Activated CD4-positive, alpha-beta T cell treated with anti-CD3 and anti-CD28 coated beads for 4 hours (primary cell): ENCODE measurements around the gene P2RY13.

ENCODE experiments used
- DNase-seq, 2 donors: peaks; one replicate each; pipeline ENCODE4 v3.0.0-alpha.2; 2020

The P2RY13 gene

DNA sequence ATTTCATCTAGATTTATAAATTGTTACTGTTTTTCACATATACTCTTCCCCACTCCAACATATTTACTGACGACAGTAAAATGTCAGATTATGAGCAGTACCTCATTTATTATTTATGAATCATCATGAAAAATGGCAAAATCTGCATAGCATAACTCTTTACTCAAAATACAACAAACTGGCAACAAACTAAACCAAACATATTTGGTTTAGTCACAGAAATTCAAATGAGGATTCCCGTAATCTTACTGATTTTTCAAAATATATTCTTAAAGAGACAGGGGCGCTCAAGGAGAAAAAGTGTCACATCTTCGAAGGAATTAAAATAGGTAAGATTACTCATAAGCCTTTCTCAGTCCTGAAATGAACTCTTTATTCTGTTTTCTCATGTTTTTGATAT lies 9.7 kb downstream of the P2RY13 start:
- no peak for DNase-seq

DNA sequence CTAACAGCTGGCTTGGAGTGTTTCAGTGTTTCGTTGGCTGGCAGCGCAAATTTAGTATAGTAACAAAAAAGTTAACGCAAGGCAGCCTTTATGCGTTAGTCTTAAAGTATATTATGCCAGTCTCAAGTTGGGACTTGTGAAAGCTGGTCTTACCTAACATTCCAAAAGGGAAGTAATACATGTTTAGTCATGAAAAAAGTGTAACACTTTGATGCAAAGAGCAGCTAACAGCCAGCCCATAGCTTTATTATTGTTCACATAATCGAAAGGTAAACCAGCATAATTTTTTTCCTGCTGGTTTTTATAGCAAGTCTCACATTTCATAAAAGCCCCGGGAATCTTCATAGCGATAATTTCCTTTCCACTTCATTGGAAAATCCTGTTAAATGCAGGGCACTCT lies 10.4 kb downstream of the P2RY13 start:
- no peak for DNase-seq

DNA sequence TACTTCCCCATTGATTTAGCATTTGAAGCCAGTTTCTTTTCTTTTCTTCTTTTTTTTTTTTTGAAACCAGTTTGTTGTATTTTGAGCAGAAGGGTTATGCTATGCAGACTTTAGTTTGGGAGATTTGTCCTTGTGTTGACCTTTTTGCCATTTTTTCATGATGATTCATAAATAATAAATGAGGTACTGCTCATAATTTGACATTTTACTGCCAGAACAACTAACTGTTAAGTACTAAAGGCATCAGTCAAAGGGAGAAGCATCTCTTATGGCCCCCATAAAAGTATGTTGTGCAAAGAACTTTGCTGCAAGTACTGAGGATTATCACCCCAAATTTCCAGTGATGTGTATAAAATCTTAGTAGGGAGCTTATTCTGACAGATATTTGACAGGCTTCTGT lies 11.0 kb downstream of the P2RY13 start:
- no peak for DNase-seq

DNA sequence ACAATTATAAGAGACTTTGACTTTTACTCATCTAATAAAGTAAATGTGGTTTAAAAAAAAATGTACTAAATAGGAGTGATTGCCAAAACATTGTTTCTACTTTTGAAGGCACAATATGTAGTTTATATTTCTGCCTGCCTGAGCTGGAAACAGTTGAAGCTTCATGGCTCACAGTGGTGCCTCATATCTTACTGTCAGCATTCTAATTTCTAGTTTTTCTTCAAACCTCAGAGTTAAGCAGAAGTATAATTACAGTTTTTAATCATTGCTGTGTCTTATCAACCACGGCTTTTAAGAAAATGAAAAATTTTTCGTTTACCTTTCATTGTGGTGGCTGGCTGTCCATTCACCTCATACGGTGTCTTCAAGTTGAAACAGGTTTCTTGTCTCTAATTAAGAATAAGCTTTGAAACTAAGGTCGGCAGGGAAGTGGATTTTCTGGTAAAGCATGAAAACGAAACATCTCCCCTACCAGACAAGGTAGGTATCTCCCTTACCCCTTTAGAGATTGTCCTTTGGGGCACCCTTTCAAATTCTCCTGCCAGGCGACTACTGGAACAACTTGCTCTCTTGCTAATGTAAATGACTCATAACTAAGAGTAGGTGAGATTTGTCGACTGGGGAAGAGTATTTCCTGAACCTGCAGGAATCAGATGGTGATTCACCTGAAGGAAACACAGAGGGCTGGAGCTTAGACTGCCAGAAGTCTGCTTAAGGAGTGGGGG lies 12.9 kb downstream of the P2RY13 start, which contains the start of gene GPR87:
GPR87 (minus strand) TSS at position 554 of the 725 bp plus-strand sequence. CDS start 16,720 bp downstream, outside the sequence.
- DNase-seq: no peak

DNA sequence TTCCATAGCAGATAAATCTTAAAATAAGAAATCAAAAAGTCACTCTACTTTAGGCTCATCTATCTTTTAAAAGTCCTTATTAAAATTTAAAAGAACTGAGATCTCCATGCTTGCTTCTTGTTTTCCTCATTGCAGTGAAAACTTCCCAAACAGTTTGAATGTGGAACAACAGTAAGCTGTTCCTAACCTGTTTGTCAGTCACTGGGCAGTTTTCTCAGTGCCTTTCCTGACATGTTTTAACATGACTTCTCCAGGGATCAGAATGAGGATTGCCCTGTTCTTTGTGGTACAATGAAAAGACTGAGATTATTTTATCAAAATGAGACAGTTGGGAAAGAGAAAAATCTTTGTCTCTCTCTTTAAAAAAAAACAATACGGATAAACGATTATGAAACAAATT lies 13.5 kb downstream of the P2RY13 start:
- DNase-seq: no peak

DNA sequence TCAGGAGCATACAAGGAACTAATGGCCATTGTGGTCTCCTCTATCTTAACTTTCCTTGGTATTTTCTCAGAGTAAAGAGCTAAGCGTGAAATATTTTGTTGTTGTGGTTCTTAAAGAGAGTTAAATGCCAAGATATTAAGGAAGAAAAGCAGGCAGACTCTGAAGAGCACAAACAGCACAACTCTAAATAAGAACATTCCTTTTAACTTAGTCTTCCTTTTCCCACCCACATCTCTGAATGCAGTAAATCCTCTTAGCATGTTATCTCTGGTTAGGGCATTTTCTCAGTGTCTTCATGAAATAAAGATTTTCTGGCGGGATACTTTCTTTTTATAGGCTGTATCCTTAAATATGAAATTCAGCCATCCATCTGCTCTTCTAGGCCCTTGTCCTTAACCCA lies 14.2 kb downstream of the P2RY13 start:
- no peak for DNase-seq

DNA sequence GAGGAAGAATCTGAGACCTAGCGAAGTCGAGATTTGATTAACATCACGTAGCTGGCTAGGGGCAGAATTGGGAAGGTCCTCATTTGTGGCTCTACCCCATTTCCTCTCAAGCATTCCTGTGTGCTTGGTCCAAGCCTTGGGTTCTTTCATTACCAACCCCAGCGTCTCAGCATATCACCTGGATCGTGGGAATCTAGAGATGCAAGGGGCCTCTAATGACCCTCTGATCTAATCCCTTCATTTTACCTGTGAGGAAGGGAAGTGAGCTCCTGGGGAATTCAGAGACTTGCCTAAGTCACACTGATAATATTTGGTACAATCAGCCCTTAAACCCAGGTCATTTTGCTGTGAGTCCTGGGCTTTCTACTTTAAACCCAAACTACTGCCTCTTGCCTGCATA lies 14.8 kb downstream of the P2RY13 start:
- no peak for DNase-seq

DNA sequence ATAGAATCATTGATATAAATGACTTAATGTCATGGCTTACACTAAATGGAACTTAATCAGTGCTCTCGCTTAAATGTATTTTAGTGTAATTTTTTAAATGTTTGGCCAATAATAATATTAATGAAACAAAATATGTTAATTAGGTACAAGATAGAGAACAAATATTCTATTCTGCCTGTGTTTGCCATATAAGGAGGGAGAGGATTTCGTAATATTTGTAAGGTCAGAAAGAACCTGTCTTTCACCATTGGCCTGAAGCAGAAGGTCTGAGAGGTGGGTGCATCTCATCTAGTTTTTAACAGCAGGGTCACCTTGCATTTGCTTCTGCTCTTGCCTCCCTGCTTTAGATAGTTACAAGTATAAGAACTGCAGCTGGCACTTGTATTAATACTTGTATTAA lies 15.2 kb downstream of the P2RY13 start:
- DNase-seq: no peak

DNA sequence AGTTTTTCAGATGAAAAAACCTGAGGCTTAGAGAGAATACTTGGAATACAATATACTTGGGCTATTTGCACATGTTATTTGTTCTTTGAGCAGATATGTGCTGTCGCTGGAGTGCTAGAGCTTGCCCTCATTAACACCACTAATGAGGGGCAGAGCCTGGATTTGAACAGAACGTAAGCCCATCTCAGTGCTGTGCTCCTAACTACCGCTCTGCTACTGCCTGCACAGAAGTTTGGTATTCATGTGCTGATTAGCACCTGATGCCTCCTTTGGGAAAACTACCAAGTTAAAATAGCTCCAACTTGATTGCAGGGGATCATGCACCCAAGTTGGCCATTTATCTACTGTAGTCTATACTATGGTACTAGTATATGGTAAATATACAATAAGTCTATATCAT lies 16.4 kb downstream of the P2RY13 start:
- DNase-seq: no peak

DNA sequence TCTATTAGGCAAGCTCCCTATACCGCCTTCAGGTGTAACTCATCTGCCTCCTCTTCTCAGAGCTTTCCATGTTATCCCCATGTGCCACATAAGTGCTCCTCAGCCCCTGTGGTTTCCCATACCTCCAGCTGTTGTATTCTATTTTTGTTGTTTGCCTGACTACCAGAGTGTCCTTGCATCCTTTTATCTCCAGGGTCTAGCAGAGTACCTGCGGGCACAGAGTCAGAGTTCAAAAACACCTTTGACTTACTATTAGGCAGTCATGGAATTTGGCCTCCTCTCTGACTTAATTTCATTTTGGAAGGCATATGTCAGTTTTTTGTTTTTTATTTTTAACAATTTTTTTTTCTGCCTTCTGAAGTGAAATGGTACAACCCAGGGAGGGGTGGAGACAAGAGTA lies 19.8 kb downstream of the P2RY13 start:
- DNase-seq: no peak

DNA sequence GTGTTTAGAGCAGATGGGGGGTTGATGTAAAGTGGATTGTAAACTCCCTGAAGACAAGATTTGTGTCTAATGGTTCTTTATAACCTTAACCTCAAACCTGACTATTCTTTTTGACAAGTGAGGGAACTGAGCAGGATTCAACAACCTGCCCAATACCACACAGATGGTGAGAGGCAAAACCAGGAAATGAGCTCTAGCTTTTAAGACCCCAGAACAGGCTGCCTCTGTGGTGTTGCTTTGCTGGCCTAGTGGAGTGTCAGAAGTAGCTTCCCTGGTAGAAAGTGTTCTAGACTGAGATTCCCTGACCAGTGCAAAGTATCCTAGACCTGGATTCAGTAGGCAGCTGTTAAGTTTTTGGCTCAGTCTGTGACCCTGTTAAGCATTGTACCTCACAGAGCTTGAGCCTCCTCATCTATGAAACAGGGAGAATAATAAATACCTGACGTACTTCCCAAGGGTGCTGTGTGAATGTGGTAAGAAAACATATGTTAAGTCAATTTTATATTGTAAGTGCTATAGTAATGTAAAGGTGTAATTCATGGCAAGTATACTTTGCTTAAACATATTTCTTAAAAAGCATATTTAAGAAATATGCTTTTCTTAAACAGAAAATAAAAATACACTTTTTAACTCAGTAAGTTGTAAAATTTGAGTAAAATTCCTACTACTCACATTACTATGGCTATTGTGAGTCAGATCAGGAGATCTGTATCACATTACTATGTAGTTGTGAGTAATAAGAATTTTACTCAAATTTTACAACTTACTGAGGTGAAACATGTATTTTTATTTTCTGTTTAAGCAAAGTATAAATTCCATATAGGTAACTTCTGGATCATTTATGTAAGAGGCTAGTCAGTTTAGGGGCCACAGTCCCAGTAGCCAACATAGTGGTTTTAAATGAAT lies 21.5 kb downstream of the P2RY13 start:
- DNase-seq: no peak

DNA sequence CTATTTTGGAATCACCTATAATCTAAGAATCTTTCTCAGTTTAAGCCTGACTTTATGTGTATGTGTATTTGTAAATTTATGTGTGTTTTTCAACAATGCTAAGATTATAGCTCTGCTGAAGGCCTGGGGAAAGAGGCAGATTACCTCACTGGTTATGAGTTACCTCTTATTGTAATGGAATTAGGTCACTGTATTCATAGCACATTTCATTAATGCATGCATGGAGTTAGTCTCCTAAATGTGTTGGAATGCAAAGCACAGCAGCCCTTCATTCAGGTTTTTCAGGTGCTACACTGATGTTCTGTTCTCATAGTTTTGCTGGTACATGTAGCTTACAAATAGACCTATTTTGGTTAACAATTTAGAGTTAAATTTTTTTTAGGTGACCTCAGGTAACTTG lies 22.2 kb downstream of the P2RY13 start:
- no peak for DNase-seq

DNA sequence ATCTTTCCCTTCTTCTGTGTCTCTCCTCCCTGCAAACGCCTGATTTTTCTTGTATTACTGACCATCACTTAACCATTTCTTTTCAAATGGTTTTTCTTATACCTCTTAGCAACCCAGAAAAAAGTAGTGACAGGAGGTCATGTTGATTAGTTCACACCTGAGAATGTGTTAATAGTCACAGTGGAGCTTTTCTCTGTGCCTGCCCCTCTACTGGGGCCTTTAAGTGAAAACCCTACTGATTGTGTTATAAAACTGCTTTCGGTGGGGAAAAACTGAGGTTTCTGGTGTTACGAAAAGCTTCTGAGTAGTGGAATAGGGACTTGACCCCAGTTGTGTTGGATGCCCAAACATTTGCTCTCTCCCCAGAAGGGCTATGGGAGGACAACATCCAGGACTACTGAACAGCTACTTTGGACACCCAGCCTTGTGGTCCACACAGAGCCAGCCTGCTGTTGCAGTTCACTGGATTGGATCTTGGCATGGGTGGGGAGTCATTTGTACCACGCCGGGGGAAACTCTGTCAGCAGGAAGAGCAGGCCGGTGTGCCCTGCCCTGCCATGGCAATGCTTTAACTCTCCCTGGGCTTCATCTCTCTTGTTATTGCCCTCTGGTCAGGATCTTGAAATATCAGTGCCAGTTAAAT lies 23.1 kb downstream of the P2RY13 start:
- DNase-seq: no peak

DNA sequence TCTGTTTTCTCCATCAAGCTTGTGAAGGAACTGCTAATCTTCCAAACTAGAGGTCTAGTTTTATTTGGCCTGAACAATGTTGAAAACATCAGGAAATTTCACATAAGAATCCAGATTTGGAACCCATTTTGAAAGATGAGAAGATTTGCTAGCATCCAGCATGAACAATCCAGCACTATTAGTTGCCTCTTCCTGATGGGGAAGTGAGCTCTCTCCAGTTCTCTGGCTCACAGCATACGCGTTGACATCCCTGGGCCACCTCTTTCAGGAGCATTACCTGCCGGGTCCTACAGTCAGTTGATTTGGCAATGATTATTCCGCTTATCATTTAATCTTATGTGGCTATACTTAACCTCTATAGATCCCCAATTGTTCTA lies 23.6 kb downstream of the P2RY13 start:
- no peak for DNase-seq

DNA sequence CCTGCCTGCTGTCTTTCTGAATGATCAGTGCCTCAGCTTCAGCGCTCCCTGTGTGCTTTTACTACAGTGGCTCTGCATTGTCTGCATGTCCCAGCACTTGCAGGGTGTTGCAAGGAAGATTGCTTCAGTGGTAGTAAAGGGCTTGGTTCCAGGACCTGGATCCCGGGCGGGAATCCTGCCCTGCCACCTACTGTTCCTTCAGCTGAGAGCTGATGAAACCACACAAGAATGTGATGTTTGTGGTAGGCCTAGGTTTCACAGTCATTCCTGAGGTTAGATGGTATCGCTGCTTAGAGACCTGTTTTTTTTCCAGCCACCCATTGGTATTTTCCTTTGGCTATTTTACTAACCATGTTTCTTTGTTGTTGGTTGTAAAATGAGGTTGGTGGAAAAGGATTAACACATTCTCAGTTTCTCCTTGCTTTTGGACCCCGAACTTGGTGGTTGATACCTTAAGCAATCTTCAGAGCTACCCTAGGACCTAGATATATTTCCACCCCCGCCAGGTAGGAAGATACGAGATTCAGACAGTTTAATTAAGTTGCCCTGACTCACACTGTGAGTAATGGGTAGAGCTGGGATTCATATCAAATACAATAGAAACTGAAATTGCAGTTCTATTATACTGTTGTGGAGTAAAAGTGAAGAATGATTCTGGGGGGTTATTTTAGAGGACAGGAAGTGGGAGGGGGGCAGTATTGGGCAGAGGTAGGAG lies 24.1 kb downstream of the P2RY13 start:
- peak in 1 of 2 donors; percentile 9 for DNase-seq

DNA sequence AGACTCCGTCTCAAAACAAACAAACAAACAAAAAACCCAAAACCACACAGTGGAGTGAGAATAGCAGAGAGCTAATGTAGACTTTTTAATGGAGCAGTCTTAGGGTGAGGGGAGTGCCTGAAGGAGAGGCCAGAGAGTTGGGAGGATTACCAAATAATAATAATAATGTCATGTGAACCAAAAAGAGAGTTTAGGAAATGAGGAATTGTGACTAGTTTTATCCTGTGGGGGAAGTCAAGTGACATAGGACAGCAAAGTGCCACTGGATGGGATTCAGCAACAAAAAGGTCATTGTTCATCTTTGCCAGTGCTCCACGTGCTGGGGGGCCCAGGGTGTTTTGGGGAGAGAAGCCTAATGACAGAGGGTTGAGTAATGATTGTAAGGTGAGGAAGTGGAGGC lies 25.6 kb downstream of the P2RY13 start:
- DNase-seq: no peak

DNA sequence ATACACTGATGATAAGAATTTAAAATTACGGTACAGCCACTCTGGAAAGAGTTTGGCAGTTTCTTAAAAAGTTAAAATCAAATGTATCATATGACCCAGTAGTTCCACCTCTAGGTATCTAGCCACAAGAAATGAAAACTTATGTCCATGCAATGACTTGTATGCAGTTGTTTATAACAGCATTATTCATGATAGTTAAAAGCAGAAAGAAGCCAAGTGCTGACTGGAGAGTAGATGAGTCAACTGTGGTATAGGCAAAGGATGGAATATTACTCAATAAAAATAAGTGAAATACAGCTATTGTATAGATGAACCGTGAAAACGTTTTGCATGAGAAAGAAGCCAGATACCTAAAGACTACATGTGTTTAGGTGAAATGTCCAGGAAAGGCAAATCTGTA lies 27.6 kb downstream of the P2RY13 start:
- DNase-seq: no peak

DNA sequence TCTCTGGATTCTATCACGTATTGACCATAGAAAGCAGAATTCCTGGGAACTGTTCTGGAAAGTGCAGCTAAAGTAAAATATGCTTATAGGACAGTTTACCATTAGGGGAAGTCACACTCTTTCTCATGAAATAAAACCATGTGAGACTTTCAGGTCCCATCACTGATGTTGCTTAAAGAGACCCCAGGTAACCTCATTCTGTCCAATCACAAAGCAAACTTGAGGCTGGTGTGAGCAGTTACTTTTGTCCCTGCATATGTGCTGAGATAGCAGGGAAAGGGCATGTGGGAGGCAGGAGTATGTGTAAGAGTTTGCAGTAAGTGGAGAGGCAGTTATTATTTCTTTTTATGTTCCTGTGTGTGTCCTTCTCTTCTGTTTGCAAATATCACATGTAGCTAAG lies 28.8 kb downstream of the P2RY13 start:
- no peak for DNase-seq

DNA sequence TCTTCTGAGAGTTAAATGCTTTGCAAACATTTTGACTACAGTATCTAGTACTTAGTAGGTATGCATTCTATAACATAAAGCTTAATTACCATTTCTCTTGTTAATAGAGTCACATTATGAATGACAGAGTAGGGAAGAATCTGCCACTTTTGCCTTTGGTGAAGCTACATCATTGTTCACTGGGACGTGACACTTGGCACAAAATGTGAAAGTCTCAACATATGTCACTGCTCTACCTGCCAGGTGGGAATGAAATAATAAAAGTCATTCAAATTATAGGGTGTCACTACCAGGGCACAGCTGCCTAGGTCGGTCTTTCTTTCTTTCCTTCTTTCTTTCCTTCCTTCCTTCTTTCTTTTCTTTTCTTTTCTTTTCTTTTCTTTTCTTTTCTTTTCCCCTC lies 30.3 kb downstream of the P2RY13 start:
- no peak for DNase-seq

DNA sequence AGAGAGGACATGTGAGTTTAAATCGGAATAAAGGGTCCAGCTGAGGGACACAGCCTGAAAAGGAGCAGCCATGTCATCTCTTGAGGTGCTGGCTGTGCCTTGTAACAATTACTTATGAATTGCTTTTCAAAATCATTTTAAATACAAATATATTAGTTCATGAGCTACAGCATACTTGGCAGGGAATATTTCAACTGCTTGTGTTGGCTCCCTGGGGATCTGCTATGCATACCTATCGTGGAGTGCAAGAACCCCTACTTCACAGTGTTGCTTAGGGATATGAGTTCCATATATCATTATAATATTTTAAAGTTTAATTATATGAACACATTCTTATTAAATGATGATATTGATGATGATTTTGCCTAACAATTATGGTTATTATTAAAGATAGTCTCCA lies 31.9 kb downstream of the P2RY13 start:
- DNase-seq: no peak

DNA sequence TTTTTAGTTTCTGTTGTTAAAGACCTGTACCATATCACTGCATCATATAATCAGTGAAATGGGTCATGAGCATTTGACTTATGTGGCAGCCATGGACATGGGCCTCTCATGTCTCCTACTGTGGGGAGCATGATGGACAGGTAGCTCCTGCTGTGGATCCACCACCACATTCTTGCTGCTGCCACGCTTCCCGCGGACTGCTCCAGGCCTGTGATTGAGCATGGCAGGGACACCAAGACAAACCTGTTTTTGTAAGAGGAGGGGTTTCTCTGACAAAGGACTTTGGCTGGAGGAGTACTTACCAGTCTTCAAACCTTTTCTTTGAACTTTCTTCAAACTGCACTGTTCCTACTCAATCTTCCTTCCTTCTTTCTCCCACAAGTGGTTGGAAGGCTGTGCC lies 33.1 kb downstream of the P2RY13 start:
- DNase-seq: no peak

DNA sequence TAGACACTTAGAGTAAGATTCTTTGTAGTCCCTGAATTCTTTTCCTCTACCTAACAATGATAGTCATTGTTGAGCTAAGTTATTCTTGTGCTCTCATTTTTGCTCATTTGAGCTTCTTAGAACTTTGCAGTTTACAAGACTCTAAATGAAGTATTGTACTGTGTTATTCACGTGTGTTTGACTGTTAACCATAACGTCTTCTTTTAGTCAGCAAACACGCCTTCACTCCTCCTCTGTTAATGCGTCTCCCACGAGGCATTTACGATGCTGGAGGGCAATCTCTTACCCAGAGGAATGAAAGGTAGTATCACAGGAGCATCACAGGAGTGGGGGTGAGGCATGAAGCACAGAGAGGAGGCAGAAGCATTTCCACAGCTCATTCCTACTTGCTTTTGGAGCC lies 36.2 kb downstream of the P2RY13 start:
- no peak for DNase-seq

DNA sequence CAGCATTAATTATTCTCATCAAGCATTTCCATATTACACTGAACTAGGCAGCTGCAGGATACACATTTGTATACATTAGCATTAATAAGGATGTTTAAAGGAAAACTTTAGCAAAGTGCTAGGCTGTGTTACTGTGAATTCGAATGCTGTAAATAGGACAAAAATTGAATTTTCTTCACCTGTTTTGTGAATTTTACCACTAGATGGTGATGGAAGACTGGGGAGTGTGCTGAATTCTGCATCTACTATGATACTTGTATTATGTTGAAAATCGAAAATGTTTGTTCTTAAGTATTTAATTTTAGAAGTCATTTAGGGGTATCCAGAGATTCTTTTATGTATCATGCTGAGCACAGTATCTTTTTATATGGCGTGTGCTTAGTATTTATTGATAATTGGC lies 38.7 kb downstream of the P2RY13 start:
- DNase-seq: no peak
